GM21390 (cell line): ENCODE results near the gene PABPN1L.

Source experiments
- ATAC-seq: cut with Tn5 transposase; IDR thresholded peaks from one replicate; pipeline ENCODE4 v1.9.1; 2021; ENCODE audit not compliant: unreplicated experiment

Gene PABPN1L

GRCh38 chr16:88853325-88853941, 13.0 kb downstream of the PABPN1L start:
- no peak for ATAC-seq

GRCh38 chr16:88851616-88852015, 14.8 kb downstream of the PABPN1L start:
- no peak for ATAC-seq

GRCh38 chr16:88850531-88851199, 15.8 kb downstream of the PABPN1L start:
- no peak for ATAC-seq

GRCh38 chr16:88848557-88848956, 17.9 kb downstream of the PABPN1L start:
- no peak for ATAC-seq

- no peak for ATAC-seq
Observed at GRCh38 chr16:88847654-88848053, 18.8 kb downstream of the PABPN1L start.

GRCh38 chr16:88846088-88846487, 20.4 kb downstream of the PABPN1L start:
- no peak for ATAC-seq

GRCh38 chr16:88844419-88845036, 21.9 kb downstream of the PABPN1L start:
- ATAC-seq = no peak

GRCh38 chr16:88843256-88843655, 23.2 kb downstream of the PABPN1L start:
- ATAC-seq = no peak

GRCh38 chr16:88842806-88843205, 23.7 kb downstream of the PABPN1L start:
- ATAC-seq = no peak

GRCh38 chr16:88842308-88842756, 24.1 kb downstream of the PABPN1L start:
- ATAC-seq = no peak

- ATAC-seq = no peak
Observed at GRCh38 chr16:88841521-88842307, 24.7 kb downstream of the PABPN1L start.

GRCh38 chr16:88840600-88841215, 25.8 kb downstream of the PABPN1L start:
- no peak for ATAC-seq

- ATAC-seq = no peak
Observed at GRCh38 chr16:88839745-88840599, 26.5 kb downstream of the PABPN1L start.

GRCh38 chr16:88839026-88839529, 27.4 kb downstream of the PABPN1L start:
- no peak for ATAC-seq

- ATAC-seq = no peak
Observed at GRCh38 chr16:88838566-88838965, 27.9 kb downstream of the PABPN1L start.

- no peak for ATAC-seq
Observed at GRCh38 chr16:88837806-88838205, 28.7 kb downstream of the PABPN1L start.

GRCh38 chr16:88836791-88837190, 29.7 kb downstream of the PABPN1L start:
- ATAC-seq = no peak

- ATAC-seq = no peak
Observed at GRCh38 chr16:88835818-88836217, 30.6 kb downstream of the PABPN1L start.

GRCh38 chr16:88835383-88835782, 31.1 kb downstream of the PABPN1L start:
- ATAC-seq = no peak

- no peak for ATAC-seq
Observed at GRCh38 chr16:88834670-88835069, 31.8 kb downstream of the PABPN1L start.
